ENCODE data around the gene CD300LD.

Gene CD300LD

GRCh38 chr17:74624131-74624530 lies 32.0 kb upstream of the CD300LD start:
- no peak for TF ChIP-seq JUND (IDR thresholded peaks at IDR 0.05; ENCODE audit: low read depth)
- no peak for DNase-seq (ENCODE audit: low read depth in 1 of 2, low spot score in 1 of 2)
- in situ Hi-C loops (cut with HindIII; ENCODE audit: low pct_unique_long_range_greater_than_20kb, low sequenced_read_pairs), result no loop called here

- in situ Hi-C loops (cut with HindIII; ENCODE audit: low pct_unique_long_range_greater_than_20kb, low sequenced_read_pairs), result no loop called here
- no peak for DNase-seq (ENCODE audit: low read depth in 1 of 2, low spot score in 1 of 2)
- no peak for TF ChIP-seq JUND (IDR thresholded peaks at IDR 0.05; ENCODE audit: low read depth)
These were observed 31.6 kb upstream of the CD300LD start, which contains the start of gene CD300E for GRCh38 chr17:74623693-74624093. CD300E (minus strand) TSS chr17:74623738; CDS start chr17:74623621, 117 bp downstream.

- no peak for DNase-seq (ENCODE audit: low read depth in 1 of 2, low spot score in 1 of 2)
- in situ Hi-C loops (cut with HindIII; ENCODE audit: low pct_unique_long_range_greater_than_20kb, low sequenced_read_pairs), result no loop called here
- TF ChIP-seq JUND (IDR thresholded peaks at IDR 0.05; ENCODE audit: low read depth), result no peak
These were observed 27.1 kb upstream of the CD300LD start for GRCh38 chr17:74619077-74619673.

GRCh38 chr17:74618451-74618850 lies 26.4 kb upstream of the CD300LD start:
- no peak for TF ChIP-seq JUND (IDR thresholded peaks at IDR 0.05; ENCODE audit: low read depth)
- in situ Hi-C loops (cut with HindIII; ENCODE audit: low pct_unique_long_range_greater_than_20kb, low sequenced_read_pairs), result no loop called here
- DNase-seq (ENCODE audit: low read depth in 1 of 2, low spot score in 1 of 2), result no peak

- no peak for TF ChIP-seq JUND (IDR thresholded peaks at IDR 0.05; ENCODE audit: low read depth)
- DNase-seq (ENCODE audit: low read depth in 1 of 2, low spot score in 1 of 2), result no peak
- in situ Hi-C loops (cut with HindIII; ENCODE audit: low pct_unique_long_range_greater_than_20kb, low sequenced_read_pairs), result no loop called here
These were observed 24.6 kb upstream of the CD300LD start for GRCh38 chr17:74616696-74617095.

- in situ Hi-C loops (cut with HindIII; ENCODE audit: low pct_unique_long_range_greater_than_20kb, low sequenced_read_pairs), result no loop called here
- TF ChIP-seq JUND (IDR thresholded peaks at IDR 0.05; ENCODE audit: low read depth), result no peak
- no peak for DNase-seq (ENCODE audit: low read depth in 1 of 2, low spot score in 1 of 2)
These were observed 20.0 kb upstream of the CD300LD start for GRCh38 chr17:74612046-74612445.

GRCh38 chr17:74610108-74610507 lies 18.0 kb upstream of the CD300LD start:
- DNase-seq (ENCODE audit: low read depth in 1 of 2, low spot score in 1 of 2), result peak; percentile 26 to 75
- TF ChIP-seq JUND (IDR thresholded peaks at IDR 0.05; ENCODE audit: low read depth), result no peak
- in situ Hi-C loops (cut with HindIII; ENCODE audit: low pct_unique_long_range_greater_than_20kb, low sequenced_read_pairs), result no loop called here

GRCh38 chr17:74608511-74608910 lies 16.4 kb upstream of the CD300LD start:
- no peak for DNase-seq (ENCODE audit: low read depth in 1 of 2, low spot score in 1 of 2)
- no peak for TF ChIP-seq JUND (IDR thresholded peaks at IDR 0.05; ENCODE audit: low read depth)
- in situ Hi-C loops (cut with HindIII; ENCODE audit: low pct_unique_long_range_greater_than_20kb, low sequenced_read_pairs), result no loop called here

GRCh38 chr17:74607221-74607620 lies 15.1 kb upstream of the CD300LD start:
- TF ChIP-seq JUND (IDR thresholded peaks at IDR 0.05; ENCODE audit: low read depth), result no peak
- DNase-seq (ENCODE audit: low read depth in 1 of 2, low spot score in 1 of 2), result no peak
- in situ Hi-C loops (cut with HindIII; ENCODE audit: low pct_unique_long_range_greater_than_20kb, low sequenced_read_pairs), result no loop called here

- no peak for DNase-seq (ENCODE audit: low read depth in 1 of 2, low spot score in 1 of 2)
- in situ Hi-C loops (cut with HindIII; ENCODE audit: low pct_unique_long_range_greater_than_20kb, low sequenced_read_pairs), result no loop called here
- TF ChIP-seq JUND (IDR thresholded peaks at IDR 0.05; ENCODE audit: low read depth), result no peak
These were observed 14.0 kb upstream of the CD300LD start for GRCh38 chr17:74606050-74606449.

GRCh38 chr17:74605361-74605760 lies 13.3 kb upstream of the CD300LD start:
- no peak for TF ChIP-seq JUND (IDR thresholded peaks at IDR 0.05; ENCODE audit: low read depth)
- in situ Hi-C loops (cut with HindIII; ENCODE audit: low pct_unique_long_range_greater_than_20kb, low sequenced_read_pairs), result no loop called here
- DNase-seq (ENCODE audit: low read depth in 1 of 2, low spot score in 1 of 2), result peak in 1 of 2 experiments; percentile 49

GRCh38 chr17:74604761-74605160 lies 12.7 kb upstream of the CD300LD start:
- TF ChIP-seq JUND (IDR thresholded peaks at IDR 0.05; ENCODE audit: low read depth), result no peak
- no peak for DNase-seq (ENCODE audit: low read depth in 1 of 2, low spot score in 1 of 2)
- in situ Hi-C loops (cut with HindIII; ENCODE audit: low pct_unique_long_range_greater_than_20kb, low sequenced_read_pairs), result no loop called here

- no peak for TF ChIP-seq JUND (IDR thresholded peaks at IDR 0.05; ENCODE audit: low read depth)
- in situ Hi-C loops (cut with HindIII; ENCODE audit: low pct_unique_long_range_greater_than_20kb, low sequenced_read_pairs), result no loop called here
- no peak for DNase-seq (ENCODE audit: low read depth in 1 of 2, low spot score in 1 of 2)
These were observed 12.1 kb upstream of the CD300LD start for GRCh38 chr17:74604200-74604599.

GRCh38 chr17:74603746-74604145 lies 11.7 kb upstream of the CD300LD start:
- DNase-seq (ENCODE audit: low read depth in 1 of 2, low spot score in 1 of 2), result no peak
- in situ Hi-C loops (cut with HindIII; ENCODE audit: low pct_unique_long_range_greater_than_20kb, low sequenced_read_pairs), result no loop called here

More at GRCh38 chr17:74603746-74604145, 11.7 kb upstream of the CD300LD start:
- no peak for TF ChIP-seq JUND (IDR thresholded peaks at IDR 0.05; ENCODE audit: low read depth)

Measured in T47D (cell line).